Esophagus mucosa (tissue), 1 donor: ENCODE data around the gene FHOD3. TPM values are rescaled to one million over a fixed set of nuclear protein-coding genes. Genes with fewer than 3 reads are reported as not detected.

Experiments
- ATAC-seq: fragments of 200-7000 bp; cut with Tn5 transposase; one replicate; pipeline ENCODE4 v1.9.1; 2020
- total RNA-seq: library from RNA; stranded (reverse); gene quantifications from one replicate; pipeline ENCODE4 v1.2.4, GENCODE V29; 2023
- donor health status: DM: yes; HTN: yes; CAD: no.

FHOD3 gene
- total RNA-seq, 1 donor from 2014 or later = 3.0 TPM

DNA sequence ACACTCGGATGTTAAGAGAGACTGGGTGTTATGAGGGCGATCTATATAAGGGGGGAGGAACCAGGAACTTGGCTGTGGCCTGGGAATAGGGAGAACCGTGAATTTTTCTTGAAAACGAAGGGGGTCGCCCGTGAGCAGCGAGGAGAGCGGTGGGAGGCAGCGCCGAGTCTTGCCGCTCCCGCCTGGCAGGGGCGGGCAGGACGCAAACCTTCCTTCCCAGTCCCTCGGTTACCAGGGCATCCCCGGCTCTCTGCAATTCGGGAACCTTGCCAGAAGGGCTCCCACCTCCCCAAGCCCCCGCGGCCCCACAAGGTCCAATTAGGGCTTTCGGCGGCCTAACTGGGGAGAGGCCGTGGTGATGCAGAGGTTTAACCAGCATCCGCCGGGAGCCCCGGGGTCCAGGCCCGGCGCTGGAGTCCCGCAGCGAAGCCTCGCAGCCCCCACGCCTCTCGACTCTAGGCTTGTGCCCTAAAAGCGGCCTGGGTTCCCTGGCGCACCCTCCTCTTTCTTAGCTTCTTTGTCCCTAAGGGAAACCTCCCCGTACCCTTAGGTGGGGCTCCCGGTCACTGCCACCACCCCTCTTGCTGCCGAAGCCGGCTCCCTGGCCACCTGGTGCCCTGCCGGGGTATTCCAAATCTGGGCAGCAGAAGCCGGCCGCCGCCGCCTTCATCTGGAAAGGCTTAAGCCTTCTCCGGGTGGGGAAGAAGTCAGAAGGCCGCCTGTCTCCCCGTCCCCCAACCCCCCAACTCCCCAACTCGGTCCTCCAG, 680 bp upstream of the FHOD3 start:
- no peak for ATAC-seq

DNA sequence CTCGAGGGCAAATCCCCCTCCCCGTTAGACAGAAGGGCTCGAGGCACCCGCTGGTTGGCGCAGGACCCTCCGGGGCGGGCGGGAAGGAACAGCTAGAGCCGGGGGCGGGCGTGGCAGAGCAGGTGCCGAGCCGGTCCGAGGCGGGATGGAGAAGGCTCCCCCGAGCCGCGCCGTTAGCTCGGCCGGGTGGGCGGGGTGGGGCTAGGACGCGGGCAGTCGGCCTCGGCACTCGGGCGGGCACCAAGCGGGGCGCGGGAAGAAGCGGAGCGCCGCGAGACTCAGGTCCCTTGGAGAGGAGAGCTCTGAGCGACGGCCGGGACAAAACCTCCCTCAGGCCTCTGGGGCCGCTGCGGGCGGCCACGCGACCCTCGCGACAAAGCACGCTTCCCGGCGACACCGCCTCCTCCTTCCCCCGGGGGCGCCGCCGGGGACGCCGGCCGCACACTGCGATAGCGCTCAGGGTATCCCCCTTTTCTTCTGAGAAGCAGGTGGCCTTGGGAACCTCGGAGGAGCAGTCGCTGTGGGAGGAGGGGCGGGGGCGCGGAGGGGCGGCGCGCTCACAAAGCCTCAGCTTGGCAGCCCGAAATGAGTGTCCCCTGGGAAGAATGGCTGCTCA, 721 bp downstream of the FHOD3 start:
- ATAC-seq = peak; percentile 27

DNA sequence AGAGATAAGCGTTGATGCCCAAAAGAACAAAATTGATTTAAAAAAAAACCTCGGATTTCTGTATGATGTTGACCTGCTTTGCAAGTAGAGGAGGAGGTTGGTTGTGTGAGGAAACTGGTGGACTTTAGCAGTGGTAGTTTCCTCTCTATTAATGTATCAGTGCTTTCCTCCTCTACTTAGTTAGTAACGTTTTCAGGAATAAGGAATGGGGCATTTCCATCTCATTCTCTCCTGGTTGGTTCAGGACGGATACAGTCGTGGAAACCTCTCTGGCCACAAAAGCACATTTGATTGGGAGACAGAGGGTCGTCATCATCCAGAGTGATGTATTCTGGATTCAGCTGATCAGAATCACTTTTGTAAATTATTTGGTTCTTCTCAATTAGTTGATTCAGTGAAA, 1.5 kb downstream of the FHOD3 start:
- ATAC-seq = no peak

DNA sequence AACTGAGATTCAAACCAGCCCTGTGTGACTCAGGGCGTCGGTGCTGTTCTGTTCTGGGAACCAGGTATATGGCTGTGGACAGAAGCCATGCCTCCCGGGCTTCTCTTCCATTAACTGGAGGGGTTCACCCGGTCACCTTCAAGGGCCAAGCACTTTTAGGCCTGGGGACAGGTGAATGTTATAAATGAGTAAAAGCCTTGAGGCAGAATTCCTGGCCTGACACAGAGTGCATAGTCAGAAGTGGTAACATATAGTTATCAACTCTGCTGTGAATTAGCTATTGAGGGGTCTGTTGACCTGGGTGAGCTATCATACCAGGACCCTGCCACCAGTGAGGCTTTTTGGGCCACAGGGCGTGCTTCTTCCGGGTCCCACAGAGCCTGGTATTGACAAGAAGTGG, 2.7 kb downstream of the FHOD3 start:
- no peak for ATAC-seq

DNA sequence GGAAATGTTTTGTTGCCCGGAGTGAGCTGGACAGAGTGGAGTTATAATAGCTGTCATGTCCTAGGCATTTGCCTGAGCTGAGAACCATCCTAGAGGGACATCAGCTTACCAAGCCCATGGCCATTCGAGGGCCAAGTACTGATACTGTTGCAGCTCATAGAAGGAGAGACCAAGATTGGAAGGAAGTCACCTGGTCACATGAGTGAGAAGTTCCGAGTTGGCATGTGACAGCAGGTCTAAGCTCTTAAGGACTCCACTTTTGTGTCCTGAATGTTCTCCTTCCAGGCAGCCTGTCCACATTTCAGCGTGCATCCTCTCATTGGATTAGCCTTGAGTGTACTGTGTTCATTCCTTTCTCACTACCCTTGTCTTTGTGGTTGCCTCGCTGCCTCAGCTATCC, 4.4 kb downstream of the FHOD3 start:
- no peak for ATAC-seq

DNA sequence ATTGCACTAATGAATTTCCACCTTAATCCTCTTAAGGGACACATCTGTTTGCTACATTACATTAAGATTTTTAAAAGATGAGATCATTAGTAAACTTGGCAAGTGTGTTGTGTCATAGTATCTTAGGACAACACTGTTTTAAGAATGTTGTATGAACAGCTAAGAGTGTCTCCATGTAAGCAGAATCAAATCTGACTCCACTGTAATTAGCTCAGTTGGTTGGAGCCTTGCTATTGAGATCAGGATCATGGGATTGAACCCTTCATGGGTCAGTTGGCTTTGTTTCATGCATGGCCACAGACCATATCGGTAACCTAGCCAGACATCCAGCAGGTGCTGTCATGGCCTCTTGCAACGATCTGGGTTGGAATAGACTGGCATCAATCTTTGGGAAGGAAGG, 5.2 kb downstream of the FHOD3 start:
- ATAC-seq = no peak

DNA sequence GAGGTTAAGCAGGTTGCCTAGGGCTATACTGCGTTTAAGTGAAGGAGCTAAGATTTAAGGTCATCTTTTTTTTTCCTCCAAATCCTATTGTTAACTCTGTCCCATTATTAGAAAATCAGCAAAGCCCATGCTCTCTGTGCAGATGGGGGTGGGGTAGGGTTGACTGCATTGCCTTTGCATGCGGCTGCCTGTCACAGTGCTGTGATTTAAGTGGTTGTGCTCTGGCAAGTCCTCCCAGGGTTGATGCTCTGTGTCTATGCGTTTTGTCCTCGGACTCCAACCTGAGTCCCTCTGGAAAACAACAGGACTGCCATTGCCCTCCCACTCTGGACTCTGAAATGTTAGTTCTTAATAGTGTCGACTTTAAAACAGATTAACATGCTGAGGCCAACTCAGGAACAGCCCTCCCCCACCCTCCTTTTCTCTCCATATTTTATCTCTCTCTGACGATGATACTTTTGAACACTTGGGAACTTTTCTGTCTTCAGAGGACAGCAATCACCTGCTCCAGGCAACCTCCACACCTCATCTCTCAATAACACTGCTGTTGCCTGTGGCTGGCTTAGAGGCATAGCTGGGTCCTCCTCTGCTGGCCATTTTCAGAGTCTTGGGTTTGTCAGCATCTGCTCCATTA, 5.8 kb downstream of the FHOD3 start:
- no peak for ATAC-seq

DNA sequence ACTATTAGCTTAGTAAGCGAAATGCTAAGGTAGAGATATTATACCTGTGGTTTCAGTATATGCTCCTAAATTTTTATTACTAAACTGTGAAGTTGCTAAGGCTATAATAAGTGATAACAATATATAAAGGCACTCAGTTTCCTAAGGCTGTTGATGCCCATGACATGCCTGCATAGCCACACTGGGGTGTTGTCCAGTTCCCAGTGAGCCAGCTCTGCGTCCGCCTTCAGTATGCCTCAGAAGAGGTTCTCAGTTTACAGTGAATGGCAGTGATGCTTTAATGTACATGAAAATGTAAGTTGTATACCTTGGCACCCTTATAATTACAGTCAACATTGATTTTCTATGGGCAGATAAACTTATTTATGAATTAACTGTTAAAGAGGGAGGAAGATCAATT, 7.2 kb downstream of the FHOD3 start:
- ATAC-seq = no peak

DNA sequence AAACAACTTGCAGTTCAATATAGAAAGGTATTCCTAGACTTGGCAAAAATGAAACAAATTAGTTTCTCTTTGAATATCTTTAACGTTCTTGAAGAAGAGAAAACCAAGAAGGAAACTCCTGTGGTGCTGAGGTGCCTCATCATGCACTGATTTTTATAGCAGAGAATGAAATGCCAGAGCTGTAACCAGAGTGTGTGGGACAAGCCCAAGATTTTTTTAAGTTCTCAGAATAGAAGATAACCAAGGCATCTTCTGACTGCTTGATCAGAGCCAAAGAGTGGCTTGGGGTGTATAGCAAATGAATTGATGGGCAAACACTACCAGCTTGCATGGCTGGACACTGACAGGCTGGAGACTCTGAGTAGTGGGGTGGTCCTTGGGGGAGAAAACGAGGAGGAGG, 7.9 kb downstream of the FHOD3 start:
- no peak for ATAC-seq

DNA sequence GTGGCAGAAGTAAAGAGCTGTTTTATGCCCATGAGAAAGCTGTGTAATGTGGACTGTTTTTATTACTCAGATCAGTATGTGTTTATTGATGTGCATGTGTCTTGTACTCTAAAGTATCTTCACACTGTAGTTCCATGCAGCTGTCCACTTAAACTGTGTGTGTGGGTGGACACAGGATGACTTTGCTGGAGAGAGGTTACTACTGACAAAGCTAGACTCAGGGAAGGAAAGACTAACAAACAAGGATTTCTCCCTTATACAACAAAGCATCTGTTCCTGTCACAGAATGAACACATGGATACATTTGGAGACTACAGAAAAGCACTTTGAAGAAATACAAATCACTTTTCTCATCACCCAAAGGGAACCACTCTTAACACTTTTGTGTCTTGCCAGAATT, 10.0 kb downstream of the FHOD3 start:
- ATAC-seq = no peak

DNA sequence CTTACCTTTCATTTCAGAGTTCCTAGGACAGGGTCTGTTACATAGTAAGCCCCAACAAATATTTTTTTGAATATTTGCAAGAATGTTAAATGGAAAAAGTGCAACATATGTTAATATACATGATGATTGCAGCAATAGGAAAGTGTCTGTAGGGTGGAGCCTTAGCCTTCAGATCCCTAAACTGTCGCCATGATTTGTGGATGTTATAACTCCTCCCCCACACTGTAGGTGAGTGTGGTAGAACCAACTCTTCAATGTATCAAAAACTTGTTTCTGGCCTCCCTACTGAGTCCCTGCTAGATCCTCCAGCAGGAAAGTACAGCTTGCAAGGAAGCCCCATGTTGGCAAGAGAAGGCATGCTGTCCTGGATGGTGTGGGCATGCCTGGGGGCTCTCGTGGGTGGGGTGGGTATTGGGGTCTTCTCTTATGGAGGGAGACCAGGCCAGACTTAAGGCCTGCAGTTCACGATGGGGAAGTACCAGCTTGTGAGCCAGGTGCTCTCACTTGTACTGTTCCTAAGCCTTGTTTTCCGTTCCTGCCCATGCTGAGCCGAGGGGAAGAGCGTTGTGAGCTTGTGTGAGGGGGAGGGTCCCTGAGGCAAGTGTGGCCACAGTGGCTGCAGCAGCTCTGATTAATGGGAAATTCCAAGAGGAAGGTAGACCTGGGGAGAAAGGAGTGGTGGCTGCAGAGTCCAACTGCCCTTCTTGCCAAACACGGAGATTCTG, 11.4 kb downstream of the FHOD3 start:
- ATAC-seq = peak; percentile 6

DNA sequence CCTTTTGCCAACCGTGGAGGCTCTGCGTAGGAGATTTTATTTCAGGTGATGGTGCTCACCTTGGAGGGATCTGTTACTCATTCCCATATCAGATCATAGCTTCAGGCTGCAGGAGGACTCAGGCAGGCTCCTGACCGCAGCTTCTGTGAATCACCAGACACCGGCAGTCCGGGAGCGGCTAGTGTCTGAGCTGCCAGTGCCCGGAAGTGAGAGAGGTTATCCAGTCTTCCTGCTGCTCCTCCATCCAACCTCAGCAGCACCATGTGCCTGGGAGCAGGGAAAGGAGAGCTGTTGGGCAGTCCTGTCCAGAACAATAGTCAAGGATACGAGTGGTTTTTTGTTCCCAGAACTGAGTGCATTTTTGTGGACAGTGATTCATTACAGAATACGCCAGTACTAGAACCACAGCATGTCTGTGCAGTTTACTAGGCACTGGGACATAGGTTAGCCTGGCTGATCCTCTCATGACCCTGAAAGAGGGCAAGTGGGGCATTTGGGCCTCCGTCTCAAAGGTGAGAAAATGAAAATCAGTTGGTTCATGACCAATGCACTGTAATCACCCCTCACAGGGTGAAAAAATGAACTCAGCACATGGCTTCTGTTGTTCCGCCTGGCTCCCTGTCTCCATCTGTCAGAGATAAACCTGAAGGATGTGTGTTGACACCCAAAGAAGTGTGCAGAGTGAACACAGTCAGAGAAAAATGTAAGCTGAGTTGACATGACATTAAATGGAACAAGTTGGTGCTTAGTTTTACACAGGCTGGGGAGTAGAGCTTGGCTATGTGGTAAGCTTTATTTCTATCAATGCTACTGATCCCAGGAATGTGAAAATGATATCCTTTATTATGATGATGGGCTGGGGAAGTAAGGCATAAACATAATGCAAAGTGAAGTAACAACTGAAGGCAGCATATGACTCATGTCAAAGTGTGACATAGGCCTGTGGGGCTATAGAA, 12.2 kb downstream of the FHOD3 start:
- peak; percentile 83 for ATAC-seq

DNA sequence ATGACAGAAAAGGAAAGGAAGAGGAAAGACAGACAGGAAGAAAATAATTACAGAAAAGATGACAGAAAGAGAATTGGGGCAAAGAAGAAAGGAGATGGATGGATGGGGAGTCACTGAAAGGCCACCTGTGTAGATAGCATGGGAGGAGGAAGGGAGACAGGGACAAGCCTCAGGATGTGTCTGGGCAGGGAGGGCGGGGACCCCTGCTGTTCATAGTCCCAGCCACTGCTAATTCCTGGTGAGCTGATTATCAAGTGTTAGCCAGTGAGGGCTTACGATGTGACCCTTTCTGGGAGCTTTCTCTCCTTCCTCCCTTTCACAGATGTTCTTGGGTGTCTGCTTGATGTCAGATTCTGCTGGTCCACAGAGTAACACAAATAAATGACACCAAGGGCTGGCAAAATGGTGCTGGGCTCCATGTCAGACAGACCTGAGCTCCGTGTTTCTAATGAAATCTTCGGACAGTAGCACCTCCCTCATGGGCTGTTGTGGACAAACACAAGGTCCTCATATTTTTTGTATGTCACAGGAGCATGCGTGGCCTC, 13.6 kb downstream of the FHOD3 start:
- no peak for ATAC-seq

DNA sequence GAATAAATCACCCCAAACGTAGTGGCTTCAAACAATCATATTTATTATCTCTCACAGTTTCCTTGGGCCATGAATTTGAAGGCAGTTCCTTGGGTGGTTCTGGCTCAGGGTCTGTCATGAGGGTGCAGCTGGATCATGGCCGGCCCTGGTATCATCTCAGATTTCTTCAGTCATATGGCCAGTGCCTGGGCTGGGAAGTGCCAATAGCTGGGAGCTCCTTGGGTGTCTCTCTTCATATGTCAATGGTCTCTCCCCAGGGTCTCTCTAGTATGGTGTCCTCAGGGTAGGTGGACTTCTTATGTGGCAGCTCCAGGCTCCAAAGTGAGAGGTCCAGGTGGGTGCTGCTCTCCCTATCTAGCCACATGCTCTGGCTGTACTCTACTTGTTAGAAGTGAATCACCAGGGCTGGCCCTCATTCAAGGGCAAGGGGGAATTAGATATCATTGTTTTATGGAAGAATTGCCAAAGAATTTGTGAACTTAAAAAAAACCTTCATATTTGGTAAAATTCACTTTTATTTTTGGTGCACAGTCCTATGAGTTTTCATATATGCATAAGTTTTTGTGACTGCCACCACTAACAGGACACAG, 15.4 kb downstream of the FHOD3 start:
- no peak for ATAC-seq

DNA sequence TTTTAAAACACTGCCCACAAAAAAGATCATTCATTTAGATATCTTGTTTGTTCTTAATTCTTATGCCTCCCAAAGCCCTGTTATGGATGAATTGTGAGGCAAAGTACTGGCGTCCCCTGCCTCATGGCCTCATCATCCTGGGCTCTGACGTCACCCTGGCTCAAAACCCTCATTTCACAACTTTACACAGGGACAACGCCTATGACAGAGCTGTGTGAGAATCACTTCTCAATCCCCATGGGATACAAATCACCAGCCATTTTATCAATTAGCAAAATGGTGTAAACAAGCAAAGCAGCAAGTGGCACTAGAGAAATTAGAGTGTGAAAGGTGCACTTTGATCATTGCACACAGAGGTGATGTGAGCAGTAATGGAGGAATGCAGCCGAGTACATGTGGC, 16.6 kb downstream of the FHOD3 start:
- peak; percentile 36 for ATAC-seq

DNA sequence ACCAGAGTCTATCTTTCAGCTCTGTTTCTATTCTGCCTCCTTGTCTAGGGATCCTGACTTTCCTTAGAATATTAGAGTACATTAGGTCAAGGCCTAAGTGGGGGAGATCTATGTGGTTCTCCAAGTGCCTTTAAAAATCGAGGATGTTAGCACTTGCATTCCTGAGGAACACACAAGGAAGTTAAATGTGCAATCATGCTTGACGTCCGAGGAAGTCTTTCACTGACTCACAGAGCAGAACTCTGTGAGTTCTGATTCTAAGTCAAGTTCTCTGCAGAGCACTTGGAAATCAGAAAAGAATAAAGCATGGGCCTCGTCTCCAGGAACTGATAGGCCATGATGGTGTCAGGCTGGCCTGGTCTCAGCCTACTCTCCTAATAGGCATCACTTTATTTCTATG, 17.2 kb downstream of the FHOD3 start:
- ATAC-seq = peak; percentile 60

DNA sequence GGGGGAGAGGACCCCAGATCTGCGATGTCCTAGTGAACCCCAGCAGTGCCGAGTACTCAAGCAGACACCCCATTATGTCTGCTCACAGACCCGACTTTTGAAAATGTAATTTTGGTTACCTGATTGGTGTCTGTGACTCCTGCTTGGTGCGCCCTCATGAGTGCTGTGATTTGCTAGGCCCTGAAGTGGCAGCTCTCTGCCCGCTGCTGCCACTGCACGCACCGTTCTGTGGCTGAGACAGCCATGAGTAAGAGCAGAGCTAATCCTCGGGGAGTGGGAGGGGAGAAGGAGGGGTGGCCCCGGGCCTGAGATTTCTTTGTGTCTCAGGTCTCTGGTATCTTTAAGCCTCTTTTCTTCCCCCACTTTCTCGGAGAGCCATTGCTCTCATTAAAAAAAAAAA, 18.2 kb downstream of the FHOD3 start:
- peak; percentile 78 for ATAC-seq

DNA sequence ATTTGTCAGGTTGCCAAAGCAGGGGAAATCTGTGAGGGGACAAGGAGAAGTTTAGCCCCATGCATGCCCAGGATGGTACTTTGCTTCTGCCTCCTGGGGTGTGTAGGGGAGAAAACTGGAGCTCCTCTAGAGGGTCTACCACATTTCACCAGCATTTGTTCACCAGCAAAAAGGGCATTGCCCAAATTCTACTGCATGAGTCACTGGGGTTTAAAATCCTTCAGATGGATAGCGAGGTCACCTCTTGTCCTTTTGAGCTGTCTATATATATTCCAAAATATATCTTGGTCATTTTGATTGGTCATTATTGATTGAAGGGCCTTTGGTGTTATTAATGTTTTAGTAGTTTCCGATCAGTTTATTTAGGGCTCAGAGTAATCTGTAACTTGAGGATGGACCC, 18.7 kb downstream of the FHOD3 start:
- no peak for ATAC-seq

DNA sequence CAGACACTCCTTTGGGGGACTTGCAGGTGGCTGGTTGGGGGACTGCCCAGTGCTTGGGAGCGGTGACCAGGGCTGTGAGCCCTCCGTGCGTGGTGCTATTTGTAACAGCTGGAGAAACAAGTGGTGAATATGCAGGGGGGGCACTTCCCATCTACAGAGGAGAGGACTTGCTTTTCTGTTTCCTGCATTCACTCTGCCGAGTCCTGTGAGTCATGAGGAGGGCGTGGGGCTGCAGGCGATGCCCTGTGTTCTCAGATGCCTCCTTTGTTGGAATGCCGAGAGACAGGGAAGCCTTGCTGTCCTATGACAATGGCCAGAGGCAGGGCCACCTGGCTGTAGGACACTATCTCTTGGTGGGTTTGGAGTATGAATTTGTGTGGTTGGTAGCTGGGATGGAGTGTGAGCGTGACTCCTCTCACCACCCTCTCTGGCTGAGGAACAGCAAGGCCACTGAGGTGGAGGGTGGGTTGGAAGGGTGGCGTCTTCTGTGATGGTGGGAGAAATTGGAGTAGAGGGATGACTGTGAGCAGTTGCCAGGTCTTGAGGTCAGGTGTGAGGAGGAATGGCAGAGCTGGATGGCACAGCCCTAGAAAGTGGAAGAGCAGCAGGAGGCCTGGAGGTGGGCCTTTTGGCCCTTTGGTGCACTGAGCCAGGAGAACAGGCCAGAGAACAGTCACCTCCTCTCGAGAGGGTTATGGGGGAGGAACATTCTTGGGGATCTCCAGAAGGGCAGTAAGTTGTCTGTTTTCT, 24.3 kb downstream of the FHOD3 start:
- ATAC-seq = peak; percentile 86

DNA sequence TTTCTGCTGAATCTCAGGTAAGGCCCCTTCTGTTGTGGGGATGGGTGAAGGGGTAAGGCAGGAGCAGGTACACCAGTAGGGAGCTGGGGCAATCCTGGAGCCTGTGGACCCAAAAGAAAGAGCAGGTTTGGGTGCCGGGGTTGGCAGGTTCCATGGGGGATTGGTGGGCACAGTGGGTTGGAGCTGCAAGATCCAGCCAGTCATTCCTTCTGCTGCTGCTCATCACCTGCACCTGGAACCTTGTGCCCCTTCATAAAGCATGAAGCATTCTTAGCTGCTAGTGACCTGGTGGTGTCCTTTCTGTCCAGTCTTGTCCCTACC, 24.9 kb downstream of the FHOD3 start:
- no peak for ATAC-seq

DNA sequence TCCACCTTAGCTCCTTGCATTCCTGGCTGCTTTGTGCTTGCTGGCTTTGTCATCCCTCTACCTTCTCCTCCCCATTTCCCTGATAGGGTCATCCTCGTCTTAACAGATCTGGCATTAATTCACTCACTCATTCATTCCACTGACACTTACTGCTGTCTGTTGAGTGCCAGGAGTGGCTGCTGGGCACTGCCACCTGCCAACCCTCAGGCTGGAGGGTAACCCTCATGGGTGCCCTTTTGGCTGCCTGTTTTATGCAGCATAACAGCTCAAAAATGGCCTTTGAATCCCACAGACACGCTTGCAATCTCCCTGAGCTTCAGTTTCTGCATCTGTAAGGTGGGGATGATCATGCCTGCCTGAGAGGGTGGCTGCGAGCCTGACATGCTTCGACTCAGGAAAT, 25.2 kb downstream of the FHOD3 start:
- ATAC-seq = no peak
